MV-4-11 (cell line): ENCODE data around the gene ATP4A.
A peak's percentile ranks its signal among the peaks of the same experiment; 100 is the strongest.

ENCODE experiments used
- DNase-seq: peaks from one replicate; lab custom pipeline; 2025; lab: John Stamatoyannopoulos, UW

Gene ATP4A

GRCh38 chr19:35565016-35565856 lies 1.8 kb upstream of the ATP4A start:
- no peak for DNase-seq

- no peak for DNase-seq
Measured at GRCh38 chr19:35562776-35563175, 682 bp downstream of the ATP4A start.

- no peak for DNase-seq
Measured at GRCh38 chr19:35562336-35562735, 1.1 kb downstream of the ATP4A start.

- DNase-seq = no peak
Measured at GRCh38 chr19:35561436-35561835, 2.0 kb downstream of the ATP4A start.

- DNase-seq = no peak
Measured at GRCh38 chr19:35560677-35561076, 2.8 kb downstream of the ATP4A start.

GRCh38 chr19:35560271-35560670 lies 3.2 kb downstream of the ATP4A start:
- DNase-seq = no peak

GRCh38 chr19:35559781-35560180 lies 3.7 kb downstream of the ATP4A start:
- no peak for DNase-seq

- peak; percentile 56 for DNase-seq
Measured at GRCh38 chr19:35559281-35559659, 4.2 kb downstream of the ATP4A start.

- DNase-seq = no peak
Measured at GRCh38 chr19:35558400-35559280, 4.8 kb downstream of the ATP4A start.

GRCh38 chr19:35557539-35558399 lies 5.7 kb downstream of the ATP4A start:
- no peak for DNase-seq

GRCh38 chr19:35556846-35557538 lies 6.5 kb downstream of the ATP4A start:
- DNase-seq = no peak

- no peak for DNase-seq
Measured at GRCh38 chr19:35556025-35556590, 7.3 kb downstream of the ATP4A start.

GRCh38 chr19:35555301-35556005 lies 8.0 kb downstream of the ATP4A start:
- no peak for DNase-seq

GRCh38 chr19:35554076-35554475 lies 9.4 kb downstream of the ATP4A start:
- no peak for DNase-seq

- no peak for DNase-seq
Measured at GRCh38 chr19:35553385-35554000, 10.0 kb downstream of the ATP4A start.

GRCh38 chr19:35552534-35553384 lies 10.7 kb downstream of the ATP4A start:
- no peak for DNase-seq

- DNase-seq = no peak
Measured at GRCh38 chr19:35551091-35551810, 12.2 kb downstream of the ATP4A start.

- DNase-seq = no peak
Measured at GRCh38 chr19:35549879-35550523, 13.5 kb downstream of the ATP4A start.
